ENCODE measurements around the gene ERAL1. TPM values are rescaled to one million over a fixed set of nuclear protein-coding genes. Genes with fewer than 3 reads are reported as not detected.

Gene ERAL1
- total and polyA plus RNA-seq, 2 of the 13 experiments (the other 11 are each of a cell fraction or from before 2014, with no cell fraction given) = 46.9 to 72.2 TPM

DNA sequence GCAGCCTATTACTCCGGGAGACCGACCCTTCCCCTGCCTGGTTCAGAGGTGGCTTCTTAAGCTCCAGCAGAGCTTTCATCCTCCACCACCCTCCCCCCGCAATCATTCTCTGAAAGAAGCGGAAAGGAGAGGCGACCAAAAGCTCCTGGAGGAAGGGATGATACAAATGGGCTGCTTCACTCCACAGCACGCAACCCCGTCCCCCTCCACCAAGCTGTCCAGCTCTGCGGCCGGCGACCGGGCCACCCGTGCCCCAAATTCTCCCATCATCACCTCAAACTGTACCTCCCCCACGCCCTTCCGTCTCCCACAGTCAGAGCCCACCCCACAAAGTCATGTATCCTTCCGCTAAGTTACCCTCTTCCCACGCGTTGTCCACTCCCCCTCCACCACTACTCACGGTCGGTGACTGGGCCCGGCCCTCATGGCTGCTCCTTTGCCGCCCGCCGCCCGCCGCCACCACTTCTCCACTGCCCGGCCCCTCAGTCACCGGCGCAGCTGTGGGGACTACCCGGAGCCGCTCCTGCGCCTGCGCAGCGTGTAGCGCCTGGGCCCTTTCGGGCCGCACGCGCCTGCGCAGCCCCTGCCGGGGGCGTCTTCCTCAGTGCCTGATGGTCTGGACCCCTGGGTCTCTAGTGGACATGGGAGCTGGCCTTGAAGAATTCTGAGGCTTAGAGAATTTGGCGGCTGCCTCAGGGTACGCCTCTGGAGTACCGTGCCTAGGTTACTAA, 12.4 kb upstream of the ERAL1 start, which contains the start of gene FAM222B (continued):
- TF ChIP-seq, protein P1, sequence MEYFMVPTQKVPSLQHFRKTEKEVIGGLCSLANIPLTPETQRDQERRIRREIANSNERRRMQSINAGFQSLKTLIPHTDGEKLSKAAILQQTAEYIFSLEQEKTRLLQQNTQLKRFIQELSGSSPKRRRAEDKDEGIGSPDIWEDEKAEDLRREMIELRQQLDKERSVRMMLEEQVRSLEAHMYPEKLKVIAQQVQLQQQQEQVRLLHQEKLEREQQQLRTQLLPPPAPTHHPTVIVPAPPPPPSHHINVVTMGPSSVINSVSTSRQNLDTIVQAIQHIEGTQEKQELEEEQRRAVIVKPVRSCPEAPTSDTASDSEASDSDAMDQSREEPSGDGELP (IDR thresholded peaks at IDR 0.05; ENCODE audit: borderline replicate concordance, low read depth) = peak; percentile 73; the same call in 1 of the 2 replicates
- TF ChIP-seq GATAD1 (CRISPR knock-in tag; IDR thresholded peaks at IDR 0.05) (peak; percentile 74), ZNF543 (CRISPR knock-in tag; IDR thresholded peaks at IDR 0.05) (peak; percentile 55; the same call in 1 of the 2 replicates), AGO2 (optimal IDR thresholded peaks at IDR 0.05; ENCODE audit: low read depth, low read length) (no peak), FIP1L1 (IDR thresholded peaks at IDR 0.05; ENCODE audit: borderline replicate concordance, insufficient read depth, low read depth, low read length) (0 out of 2 replicates have a peak, but pooled peaks have one; percentile 80), ELF1 (CRISPR knock-in tag; IDR thresholded peaks at IDR 0.05) (no peak), DMAP1 (CRISPR knock-in tag; IDR thresholded peaks at IDR 0.05) (no peak), AFF4 (CRISPR knock-in tag; IDR thresholded peaks at IDR 0.05) (no peak), MIXL1 (CRISPR knock-in tag; IDR thresholded peaks at IDR 0.05) (0 out of 2 replicates have a peak, but pooled peaks have one; percentile 21), HNRNPH1 (optimal IDR thresholded peaks at IDR 0.05; ENCODE audit: low read depth, low read length) (no peak), SATB2 (CRISPR knock-in tag; IDR thresholded peaks at IDR 0.05) (no peak), ZNF143 (CRISPR knock-in tag; IDR thresholded peaks at IDR 0.05) (peak; percentile 21; the same call in 1 of the 2 replicates), ONECUT2 (CRISPR knock-in tag; IDR thresholded peaks at IDR 0.05) (no peak), ZNF207 (IDR thresholded peaks at IDR 0.05; ENCODE audit: borderline replicate concordance) (no peak), ZNF616 (CRISPR knock-in tag; IDR thresholded peaks at IDR 0.05; ENCODE audit: low read depth) (0 out of 2 replicates have a peak, but pooled peaks have one; percentile 11)
- TF ChIP-seq, protein P2, sequence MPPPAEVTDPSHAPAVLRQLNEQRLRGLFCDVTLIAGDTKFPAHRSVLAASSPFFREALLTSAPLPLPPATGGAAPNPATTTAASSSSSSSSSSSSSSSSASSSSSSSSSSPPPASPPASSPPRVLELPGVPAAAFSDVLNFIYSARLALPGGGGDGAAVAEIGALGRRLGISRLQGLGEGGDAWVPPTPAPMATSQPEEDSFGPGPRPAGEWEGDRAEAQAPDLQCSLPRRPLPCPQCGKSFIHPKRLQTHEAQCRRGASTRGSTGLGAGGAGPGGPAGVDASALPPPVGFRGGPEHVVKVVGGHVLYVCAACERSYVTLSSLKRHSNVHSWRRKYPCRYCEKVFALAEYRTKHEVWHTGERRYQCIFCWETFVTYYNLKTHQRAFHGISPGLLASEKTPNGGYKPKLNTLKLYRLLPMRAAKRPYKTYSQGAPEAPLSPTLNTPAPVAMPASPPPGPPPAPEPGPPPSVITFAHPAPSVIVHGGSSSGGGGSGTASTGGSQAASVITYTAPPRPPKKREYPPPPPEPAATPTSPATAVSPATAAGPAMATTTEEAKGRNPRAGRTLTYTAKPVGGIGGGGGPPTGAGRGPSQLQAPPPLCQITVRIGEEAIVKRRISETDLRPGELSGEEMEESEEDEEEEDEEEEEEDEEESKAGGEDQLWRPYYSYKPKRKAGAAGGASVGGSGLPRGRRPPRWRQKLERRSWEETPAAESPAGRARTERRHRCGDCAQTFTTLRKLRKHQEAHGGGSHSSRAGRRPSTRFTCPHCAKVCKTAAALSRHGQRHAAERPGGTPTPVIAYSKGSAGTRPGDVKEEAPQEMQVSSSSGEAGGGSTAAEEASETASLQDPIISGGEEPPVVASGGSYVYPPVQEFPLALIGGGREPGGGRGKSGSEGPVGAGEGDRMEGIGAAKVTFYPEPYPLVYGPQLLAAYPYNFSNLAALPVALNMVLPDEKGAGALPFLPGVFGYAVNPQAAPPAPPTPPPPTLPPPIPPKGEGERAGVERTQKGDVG (CRISPR knock-in tag; IDR thresholded peaks at IDR 0.05; ENCODE audit: borderline replicate concordance) = 0 out of 2 replicates have a peak, but pooled peaks have one; percentile 10

Measured in HepG2 (cell line).